ENCODE results near the gene IBA57. TPM values are rescaled to one million over a fixed set of nuclear protein-coding genes. Genes with fewer than 3 reads are reported as not detected.
"Not testable (repeated sequence)": the region's sequence is repeated elsewhere in the genome, so short reads cannot be mapped to it uniquely, and the experiment has no call there.

Gene IBA57
- polyA plus RNA-seq, 3 donors = 5.9 to 8.1 (median 6.1) TPM

DNA sequence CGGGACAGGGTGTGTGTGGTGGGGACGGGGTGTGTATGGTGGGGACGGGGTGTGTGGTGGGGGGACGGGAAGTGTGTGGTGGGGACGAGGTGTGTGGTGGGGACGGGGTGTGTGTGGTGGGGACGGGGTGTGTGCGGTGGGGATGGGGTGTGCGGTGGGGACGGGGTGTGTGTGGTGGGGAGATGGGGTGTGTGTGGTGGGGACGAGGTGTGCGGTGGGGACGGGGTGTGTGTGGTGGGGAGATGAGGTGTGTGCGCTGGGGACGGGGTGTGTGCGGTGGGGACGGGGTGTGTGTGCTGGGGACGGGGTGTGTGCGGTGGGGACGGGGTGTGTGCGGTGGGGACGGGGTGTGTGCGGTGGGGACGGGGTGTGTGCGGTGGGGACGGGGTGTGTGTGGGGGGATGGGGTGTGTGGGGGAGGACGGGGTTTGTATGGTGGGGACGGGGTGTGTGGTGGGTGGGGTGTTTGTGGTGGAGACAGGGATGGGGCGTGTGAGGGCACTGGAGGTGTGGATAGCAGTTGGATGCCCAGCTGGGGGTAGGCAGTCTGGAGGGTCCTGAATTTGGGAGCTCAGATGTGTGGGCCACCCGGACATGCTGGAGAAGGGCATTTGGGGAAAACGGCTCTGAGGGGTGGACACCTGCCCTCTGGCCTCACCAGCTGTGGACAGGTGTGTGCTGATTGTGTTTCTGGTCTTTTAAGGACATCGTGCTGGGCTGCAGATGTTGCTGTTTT, 16.9 kb downstream of the IBA57 start:
- no peak for DNase-seq

DNA sequence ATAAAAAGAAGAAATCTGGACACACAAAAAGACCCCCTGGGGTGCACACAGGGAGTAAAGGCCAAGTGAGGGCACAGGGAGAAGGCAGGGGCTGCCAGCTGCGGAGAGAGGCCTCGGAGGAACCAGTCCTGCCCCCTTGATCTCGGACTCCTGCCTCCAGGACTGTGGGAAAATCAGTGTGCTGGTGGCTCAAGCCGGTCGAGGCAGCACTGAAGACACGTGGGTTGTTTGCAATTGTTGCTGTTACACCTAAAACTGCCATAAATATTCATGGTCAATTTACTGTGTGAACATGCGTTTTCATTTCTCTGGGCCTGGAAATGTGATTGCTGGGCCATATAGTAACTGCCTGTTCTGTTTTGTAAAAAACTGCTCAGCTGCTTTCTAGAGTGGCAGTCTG, 18.5 kb downstream of the IBA57 start:
- DNase-seq = no peak

DNA sequence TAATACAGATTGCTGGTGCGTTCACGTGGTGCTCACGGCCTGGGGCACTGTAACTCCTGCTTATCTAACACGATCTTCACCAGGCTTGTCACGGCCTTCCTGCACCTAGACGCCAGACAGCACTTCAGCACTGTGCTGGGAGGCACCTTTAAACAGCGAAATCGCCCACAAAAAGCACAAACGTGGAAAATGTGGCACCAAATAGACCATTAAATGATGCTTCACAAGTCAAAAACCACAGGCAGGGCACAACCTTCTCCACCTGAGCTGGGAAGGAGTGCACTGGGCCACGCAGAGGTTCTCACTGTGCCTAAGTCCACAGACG, 20.0 kb downstream of the IBA57 start:
- no peak for DNase-seq

DNA sequence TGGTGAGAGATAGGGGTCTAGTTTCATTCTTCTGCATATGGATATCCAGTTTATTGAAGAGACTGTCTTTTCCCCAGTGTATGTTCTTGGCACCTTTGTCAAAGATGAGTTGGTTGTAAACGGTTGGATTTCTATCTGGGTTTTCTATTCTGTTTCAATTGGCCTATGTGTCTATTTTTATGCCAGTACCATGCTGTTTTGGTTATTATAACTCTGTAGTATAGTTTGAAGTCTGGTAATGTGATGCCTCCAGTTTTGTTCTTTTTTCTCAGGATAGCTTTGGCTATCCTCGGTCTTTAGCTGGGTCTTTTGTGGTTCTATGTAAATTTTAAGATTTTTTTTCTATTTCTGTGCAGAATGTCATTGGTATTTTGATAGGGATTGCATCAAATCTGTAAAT, 22.6 kb downstream of the IBA57 start:
- DNase-seq = not testable (repeated sequence)

DNA sequence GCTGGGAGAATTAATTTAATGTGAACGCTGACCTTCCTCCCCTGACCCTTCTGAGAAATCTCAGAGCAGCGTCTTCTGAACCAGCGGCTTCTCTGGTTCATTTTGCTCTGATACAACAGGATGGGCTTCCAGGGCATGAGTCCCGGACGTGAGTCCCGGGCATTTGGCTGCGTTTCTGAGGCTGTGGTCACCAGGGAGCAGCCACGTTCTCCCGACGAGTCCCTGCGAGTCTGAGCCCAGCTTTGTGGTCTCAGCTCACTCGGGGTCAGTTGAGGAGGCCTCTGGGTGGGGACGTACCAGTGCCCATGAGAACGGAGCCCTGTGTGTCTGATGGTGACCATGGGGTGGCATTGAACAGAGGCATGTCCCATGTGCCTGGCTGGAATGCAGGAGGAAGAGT, 24.6 kb downstream of the IBA57 start:
- no peak for DNase-seq

DNA sequence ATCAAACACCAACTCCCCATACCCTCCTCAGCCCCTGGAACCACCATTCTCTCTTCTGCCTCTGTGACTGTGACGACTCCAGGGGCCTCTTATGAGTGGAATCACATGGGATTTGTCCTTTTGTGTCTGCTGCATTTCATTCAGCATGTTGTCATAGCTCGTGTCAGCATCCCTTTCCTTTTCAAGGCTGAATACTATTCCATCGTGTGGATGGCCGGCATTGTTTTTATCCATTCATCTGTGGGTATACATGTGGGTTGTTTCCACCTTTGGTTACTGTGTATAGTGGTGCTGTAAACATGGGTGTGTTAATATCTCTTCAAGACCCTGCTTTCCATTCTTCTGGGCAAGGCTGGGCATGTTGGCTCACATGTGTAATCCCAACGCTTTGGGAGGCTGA, 25.2 kb downstream of the IBA57 start:
- no peak for DNase-seq

DNA sequence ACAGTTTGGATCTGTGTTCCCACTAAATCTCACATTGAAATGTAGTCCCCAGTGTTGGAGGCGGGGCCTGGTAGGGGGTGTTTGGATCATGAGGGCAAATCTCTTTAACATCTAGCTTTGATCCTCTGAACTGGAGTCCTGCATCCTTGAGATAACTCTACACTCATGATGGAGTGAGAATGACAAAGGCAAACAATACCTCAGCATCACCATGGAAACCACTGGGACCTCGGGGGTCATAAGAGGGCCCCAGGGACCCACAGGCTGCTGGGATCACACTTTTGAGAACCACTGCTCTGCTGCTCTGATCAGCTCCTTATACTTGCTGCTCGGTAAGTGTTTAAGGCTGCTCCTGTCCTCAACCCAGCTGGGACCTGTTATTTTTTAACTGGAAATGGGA, 28.8 kb downstream of the IBA57 start:
- no peak for DNase-seq

DNA sequence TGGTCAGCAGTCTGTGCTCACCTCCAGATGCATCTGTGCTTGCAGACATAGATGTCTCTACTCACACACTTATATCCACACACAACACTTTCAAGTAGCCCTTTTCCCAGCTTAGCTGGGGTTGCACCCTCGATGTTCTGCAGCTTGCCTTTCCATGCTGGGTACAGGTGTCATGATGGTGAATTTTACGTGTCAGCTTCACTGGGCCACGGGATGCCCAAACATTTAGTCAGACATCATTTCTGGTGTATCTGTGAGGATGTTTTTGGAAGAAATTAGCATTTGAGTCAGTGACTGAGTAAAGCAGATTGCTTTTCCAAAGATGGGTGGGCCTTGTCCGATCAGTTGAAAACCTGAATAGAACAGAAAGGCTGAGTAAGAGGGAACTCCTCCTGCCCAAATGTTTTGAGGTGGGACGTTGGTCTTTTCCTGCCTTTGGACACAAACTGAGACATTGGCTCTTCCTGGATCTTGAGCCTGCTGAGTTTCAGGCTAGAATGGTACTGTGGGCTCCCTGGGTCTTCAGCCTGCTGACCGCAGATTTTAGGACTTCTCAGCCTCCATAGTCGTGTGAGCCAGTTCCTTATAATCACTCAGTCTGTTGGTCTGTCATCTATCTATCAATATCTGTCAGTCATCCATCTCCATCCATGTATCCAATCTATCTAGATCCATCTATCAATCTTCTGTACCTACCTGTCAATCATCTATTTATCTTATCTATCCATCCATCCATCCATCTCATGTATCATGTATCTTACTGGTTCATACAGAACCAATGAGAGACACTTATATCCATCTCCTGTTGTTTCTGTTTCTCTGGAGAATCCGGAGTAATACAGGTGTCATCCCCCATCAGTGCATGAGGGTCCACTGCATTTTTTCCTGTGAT, 29.6 kb downstream of the IBA57 start:
- no peak for DNase-seq

DNA sequence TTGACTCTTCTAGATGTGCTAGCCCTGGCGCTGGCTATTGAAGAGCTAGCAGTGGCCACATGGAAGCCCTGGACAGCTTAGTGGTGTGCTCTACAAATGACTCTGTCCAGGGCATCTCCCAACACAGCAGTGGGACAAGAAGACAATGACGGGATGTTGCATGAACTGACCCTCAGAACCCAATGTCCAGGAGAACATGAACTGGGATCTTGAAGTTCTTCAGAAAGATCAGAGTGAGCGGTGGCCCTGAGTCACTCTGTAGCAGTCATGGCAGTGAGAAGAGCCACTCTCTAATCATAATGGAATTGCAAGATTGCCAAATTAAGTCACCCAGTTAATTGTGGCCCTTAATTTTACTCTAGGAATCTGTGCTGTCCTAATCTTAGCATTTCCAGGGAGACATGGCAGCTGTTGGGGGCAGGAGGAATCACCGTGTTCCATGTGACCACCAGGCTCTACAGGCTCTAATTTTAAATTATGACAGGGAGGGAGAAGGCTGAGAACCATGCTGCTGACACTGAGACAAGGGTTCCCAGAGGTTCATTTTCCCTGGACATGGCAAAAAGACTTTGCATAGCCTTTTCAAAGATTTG, 32.0 kb downstream of the IBA57 start:
- no peak for DNase-seq

DNA sequence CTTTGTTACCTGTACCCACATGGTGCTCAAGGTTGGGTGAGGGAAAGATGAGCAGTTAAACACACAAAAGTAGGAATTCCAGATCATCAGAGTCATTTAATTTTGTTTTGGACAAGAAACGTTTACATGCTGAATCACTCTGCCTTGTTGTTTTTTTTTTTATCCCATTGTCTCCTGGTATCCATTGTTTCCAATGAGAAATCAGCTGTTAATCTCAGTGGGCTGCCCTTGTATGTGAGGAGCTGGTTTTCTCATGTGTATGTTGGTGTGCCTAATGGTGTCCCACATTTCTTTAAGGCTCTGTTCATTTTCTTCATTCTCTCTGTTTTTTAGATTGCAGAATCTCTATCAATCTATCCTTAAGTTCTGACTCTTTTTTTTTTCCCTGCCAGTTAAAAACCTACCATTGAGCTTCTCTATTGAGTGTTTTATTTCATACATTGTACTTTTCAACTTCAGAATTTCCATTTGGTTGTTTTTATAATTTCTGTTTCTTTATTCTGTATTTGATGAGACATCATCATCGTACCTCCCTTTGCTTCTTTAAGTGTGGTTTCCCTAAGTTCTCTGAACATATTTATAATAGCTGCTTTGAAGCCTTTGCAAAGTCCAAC, 33.5 kb downstream of the IBA57 start:
- no peak for DNase-seq

DNA sequence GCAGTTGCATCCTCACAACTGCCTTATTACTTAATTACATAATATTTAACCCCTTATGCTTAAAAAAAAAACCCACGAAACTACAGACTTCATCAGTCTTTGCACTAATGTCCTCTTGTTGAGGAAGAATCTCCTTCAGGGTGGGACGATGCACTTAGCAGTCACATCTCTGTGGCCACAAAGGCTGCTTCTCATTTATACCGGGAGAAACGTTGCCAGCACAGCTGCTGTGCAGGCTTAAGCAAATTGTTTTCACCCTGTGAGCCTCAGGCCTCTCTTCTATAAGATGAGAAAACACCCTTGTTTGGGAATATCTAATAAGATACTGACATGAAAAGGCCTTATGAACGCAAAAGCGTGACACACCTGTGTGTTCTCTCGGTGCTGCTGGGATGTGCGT, 39.4 kb downstream of the IBA57 start:
- no peak for DNase-seq

DNA sequence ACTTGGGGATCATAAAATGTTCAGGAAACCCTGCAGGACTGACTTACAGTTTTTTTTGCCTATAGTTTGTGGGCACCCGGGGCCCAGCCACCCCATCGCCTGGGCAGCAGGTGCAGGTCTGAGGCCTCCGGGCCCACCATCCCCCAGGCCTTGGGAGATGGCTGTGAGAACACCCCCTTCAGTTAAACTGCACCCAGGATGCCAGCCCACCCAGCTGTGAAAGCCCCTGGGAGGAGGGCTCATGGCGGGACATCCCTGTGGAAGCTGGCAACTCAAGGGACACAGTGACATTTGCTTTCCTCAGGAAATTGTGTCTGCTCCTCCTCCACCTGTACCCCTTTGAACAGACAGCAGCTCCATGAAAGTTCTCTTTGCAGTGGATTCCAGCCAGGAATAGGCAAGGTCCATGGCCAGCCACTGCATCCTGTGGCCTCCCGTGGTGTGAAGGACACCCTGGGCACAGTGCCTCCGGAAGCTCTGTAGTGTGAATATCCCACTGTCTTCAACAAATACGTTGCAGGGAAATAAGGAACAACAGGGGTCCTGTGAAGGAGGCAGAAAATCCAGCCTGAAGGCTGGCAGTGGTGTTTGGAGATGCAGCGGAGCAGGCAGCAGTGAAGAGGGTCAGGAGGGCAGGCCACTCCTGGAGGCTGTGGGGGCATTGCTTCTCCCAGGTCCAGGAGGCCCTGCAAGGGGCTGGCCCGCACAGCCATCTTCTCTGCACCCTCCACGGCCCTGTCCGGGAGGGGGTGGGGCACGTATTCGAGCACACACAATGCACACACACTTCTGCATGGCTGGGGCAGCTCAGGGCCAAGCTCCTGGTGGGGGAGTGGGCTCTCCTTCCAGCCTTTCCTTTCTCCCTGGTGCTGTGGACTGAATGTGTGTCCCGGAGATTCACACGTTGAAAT, 40.2 kb downstream of the IBA57 start:
- DNase-seq = no peak

DNA sequence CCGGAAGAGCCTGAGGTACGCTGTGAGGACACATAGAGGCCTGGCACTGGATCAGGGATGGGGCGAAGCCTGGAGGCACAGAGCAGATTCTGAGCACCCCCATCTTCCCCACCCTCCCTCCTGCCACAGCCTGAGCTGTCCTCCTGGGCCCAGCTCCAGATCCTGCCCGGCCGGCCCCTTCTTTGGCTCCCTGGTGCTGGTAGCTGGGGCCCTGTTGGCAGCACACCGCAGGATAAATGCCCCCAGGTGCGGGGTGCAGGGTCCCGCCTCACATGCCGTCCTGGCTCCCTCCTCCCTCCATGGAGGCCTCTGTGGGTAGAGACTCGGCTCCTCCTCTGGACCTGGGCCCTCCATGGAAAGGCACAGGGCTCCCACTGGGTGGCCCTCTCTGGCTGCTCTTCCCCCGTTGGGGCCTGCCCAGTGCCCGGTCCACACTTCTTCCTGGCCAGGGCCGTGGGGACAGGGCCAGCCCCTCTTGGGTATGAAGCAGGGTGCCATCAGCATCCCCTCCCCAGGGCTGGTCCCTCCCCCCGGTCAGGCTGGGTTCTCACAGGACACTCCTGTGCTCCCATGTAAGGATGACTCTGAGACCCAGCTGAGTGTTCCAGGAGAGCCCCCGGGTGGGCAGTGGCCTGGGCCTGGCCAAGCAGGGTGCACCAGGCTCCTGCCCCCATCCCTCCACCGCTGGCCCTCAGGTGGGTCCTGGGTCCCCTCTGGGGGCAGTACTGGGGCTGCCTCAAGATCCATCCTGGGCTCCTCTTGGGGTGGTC, 41.2 kb downstream of the IBA57 start:
- no peak for DNase-seq

DNA sequence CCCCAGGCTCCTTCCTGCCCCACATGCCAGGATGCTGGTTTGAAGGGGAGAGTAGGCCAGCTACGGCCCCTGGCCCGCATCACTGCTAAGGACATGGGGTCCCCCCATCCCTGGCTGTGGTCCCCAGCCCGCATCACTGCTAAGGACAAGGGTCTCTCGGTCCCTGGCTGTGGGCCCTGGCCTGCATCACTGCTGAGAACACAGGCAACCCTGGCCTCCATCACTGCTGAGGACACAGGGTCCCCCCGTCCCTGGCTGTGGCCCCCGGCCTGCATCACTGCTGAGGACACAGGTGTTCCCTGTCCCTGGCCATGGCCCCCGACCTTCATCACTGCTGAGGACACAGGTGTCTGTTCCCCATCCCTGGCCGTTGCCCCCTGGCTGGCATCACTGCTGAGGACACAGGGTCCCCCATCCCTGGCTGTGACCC, 41.8 kb downstream of the IBA57 start:
- DNase-seq = no peak

DNA sequence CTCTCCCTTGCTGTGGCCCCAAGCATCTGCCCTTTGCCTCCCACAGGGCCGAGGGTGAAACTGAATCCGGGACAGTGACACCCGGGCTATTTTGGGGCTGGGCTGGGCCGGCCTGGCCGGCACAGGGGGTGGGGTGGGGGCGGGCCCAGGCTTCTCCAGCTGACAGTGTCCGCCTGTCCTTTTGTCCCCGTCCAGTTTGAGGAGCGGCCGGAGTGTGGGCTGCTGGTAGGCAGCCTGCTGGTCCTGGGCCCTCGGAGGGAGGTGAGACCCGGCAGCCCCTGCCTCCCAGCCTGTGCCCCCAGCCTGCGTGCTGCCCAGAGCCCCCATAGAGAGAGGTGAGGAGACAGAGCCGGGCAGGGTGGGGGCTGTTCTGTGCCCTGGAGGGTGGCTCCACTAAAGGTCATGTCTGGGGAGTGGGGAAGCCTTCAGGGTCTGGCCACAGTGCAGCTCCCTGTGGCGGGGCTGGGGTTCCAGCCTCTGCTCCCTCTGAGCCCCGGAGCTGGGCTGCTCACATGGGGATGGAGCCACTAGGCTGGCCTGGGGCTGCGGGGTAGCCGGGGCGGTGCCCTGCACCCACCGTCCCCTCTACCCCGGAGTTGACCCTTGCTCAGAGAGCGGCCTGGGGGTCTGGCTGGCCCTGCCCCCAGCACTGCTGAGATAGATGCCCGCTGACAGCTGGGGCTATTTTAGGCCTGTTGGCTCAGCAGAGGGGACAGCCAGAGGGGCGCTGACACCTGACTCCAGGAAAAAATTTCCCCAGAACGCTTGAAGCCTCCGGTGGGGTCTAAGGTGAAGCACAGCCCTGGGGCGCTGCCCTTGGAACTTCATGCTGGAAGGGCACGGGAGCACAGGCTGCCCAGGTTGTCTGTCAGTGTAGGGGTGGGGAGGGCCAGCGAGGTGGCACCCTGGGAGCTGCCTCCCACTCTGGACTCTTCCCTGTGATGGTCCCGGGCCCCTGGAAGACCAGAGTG, 42.5 kb downstream of the IBA57 start, which contains the start of gene OBSCN:
TSS of gene OBSCN (plus strand) at position 194 of the 971 bp plus-strand sequence. CDS start 3,740 bp downstream, outside the sequence.
- DNase-seq = no peak

DNA sequence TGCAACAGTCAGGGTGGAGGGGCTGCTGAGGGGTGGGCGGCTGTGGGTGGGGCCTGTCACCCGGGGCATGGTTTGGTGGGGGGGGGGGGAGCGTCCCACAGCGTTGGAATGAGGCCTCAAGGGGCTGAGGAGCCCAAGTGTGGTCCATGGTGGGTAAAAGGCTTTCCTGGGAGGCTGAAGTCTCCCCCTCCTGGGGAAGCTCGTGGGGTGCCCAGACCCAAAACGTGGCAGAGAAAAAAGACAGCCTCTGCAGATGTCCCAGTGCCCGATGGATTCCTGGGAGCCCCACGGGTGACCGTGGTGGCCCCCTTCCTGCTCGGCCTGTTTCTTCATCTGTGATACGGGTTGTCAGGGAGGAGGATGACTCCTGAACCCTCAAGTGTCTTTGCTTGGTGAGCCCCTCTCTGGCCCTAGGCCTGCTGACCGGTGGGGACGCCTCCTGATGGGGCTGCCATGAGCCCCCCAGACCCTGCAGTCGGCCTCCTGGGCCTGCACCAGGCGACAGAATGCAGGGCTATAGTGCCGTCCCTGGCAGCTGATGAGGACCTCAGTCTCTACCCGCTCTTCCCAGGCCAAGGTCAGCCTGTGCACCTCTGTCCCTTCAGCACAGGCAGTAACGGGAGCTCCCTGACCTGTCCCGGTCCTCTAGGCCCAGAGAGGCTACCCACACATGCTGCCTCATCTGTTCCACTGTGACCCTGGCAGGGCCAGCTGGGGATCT, 43.4 kb downstream of the IBA57 start:
- DNase-seq = no peak

DNA sequence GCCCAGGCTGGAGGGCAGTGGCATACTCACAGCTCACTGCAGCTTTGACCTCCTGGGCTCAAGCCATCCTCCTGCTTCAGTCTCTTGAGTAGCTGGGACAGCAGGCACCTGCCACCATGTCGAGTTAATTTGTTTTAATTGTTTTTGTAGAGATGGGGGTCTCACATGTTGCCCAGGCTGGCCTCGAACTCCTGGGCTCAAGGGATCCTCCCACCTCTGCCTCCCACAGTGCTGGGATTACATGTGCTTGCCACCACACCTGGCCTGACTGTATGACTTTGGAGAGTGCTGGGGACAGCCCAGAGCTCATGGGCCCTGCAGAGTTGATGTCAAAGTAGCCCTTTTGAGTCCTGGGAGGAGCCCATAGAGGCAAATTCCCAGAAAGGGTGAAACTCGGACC, 44.1 kb downstream of the IBA57 start:
- DNase-seq = no peak

DNA sequence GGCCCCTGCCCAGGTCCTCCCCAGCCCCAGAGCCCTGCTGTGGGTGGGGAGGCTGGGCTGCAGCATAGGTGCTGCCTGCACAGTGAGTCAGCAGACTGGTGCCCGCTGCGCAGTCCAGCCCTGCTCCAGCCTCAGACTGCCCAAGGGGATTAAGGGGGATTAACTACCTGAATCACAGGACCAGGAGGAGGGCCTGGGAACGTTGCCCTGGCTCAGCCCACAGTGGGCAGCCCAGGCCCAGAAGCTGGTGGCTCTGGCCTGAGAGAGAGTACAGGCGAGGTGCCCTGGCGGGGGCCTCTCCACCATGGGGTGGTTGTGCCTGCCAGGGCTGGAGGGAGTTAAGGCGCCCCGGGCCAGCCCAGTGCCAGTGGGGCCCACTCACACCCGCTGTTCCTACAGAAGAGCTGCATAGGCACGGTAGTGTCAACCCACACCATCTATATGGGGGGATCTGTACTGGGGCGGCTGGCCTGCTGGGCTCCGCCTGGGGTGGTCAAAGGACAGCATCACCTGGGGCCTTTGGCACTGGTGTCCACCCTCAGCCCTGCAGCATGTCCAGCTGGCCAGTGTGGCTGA, 44.6 kb downstream of the IBA57 start:
- DNase-seq = no peak
